Activated T-helper 17 cell treated with anti-CD3 and anti-CD28 coated beads, Interleukin-2, amount 50 U/mL, for 72 hours (primary cell): ENCODE data around the gene KIF9. TPM values are rescaled to one million over a fixed set of nuclear protein-coding genes. Genes with fewer than 3 reads are reported as not detected.
"Not testable (repeated sequence)": the region's sequence is repeated elsewhere in the genome, so short reads cannot be mapped to it uniquely, and the experiment has no call there.

Experiments used
- ATAC-seq: fragments of 150-1000 bp; cut with Tn5 transposase; replicated peaks from 2 replicates; pipeline ENCODE4 v1.10.0; 2021; ENCODE audit warnings: mild to moderate bottlenecking, moderate library complexity
- H3K27ac Mint-ChIP-seq: one replicate; pipeline ENCODE4 v1.8.0; 2022; ENCODE audit warnings: mixed read lengths
- H3K27me3 Mint-ChIP-seq: one replicate; pipeline ENCODE4 v1.8.0; 2022; ENCODE audit warnings: mixed read lengths
- H3K36me3 Mint-ChIP-seq: one replicate; pipeline ENCODE4 v1.8.0; 2022; ENCODE audit warnings: low read depth, mild to moderate bottlenecking, mixed read lengths
- H3K4me1 Mint-ChIP-seq: one replicate; pipeline ENCODE4 v1.8.0; 2022; ENCODE audit warnings: mixed read lengths
- H3K4me3 Mint-ChIP-seq: one replicate; pipeline ENCODE4 v1.8.0; 2022; ENCODE audit warnings: mild to moderate bottlenecking, mixed read lengths
- H3K9me3 Mint-ChIP-seq: one replicate; pipeline ENCODE4 v1.8.0; 2022; ENCODE audit warnings: mixed read lengths
- total RNA-seq, 2 donors: library from RNA; stranded (reverse); gene quantifications; one replicate each; pipeline ENCODE4 v1.2.3, GENCODE V29; 2022

The KIF9 gene
- total RNA-seq, 2 donors from 2014 or later: 3.0 to 5.6 TPM

DNA sequence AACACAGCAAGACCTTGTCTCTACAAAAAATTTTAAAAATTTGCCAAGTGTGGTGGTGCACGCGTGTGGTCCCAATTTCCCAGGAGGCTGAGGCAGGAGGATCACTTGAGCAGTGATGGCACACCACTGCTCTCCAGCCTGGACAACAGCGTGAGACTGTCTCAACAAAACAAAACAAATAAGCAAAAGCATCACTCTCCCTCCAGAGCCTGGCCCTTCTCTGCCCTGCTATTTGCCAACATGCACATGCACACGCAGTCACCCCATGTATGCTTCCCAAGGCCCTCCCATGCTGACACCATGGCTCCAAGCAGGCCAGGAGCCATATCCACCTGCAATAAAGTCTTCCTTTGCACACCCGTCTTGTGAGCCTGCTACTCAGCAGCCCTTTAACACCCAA lies 2.1 kb downstream of the KIF9 start:
- no peak for ATAC-seq
- H3K36me3 Mint-ChIP-seq: peaks cover 24% of the 10 kb centered on the region
- no peaks in the 10 kb centered on the region for H3K27me3 Mint-ChIP-seq
- H3K27ac Mint-ChIP-seq: no peak overlapping the region
- H3K4me1 Mint-ChIP-seq: peaks cover 8% of the 10 kb centered on the region
- no peaks in the 10 kb centered on the region for H3K9me3 Mint-ChIP-seq
- H3K4me3 Mint-ChIP-seq: no peak overlapping the region

DNA sequence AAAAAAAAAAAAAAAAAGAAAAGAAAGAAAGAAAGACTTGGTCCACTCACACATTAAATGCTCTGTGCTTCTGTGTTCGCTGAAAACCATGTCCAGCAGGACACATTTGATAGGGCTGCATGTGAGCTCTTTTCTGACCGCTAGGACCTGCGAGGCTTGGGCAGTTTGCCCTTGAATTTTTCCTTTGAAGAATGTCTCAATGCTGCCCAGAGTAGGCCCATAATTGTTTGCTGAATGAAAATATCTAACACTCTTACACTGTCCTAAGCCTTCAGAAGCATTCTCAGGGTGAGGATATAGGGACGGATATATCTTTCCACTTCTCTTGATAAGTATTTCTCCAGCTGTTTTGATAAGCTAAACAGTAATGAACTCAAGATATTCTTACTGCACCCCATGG lies 6.0 kb downstream of the KIF9 start:
- no peak for ATAC-seq
- no peaks in the 10 kb centered on the region for H3K27me3 Mint-ChIP-seq

DNA sequence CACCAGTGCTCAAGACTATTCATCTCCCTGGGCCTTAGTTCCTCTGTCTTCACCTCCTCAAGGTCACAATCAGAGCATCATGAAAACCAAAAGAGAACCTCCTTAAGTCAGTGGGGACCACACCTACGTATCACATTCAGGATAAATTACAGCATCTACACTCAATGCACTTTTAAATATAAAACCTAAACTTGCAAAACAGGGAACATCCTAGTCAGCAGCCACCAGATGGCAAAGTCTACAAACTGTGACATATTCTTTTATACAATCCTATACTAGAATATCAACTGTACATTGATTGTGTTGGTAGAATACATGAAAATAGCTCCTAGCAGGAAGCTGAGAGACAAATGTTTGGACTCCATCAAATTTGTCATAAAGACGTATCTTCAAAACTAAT lies 7.9 kb downstream of the KIF9 start:
- no peak for ATAC-seq
- H3K27ac Mint-ChIP-seq: no peak overlapping the region
- H3K4me1 Mint-ChIP-seq: no peaks in the 10 kb centered on the region
- H3K27me3 Mint-ChIP-seq: no peaks in the 10 kb centered on the region
- H3K9me3 Mint-ChIP-seq: no peaks in the 10 kb centered on the region
- H3K4me3 Mint-ChIP-seq: no peak overlapping the region
- no peaks in the 10 kb centered on the region for H3K36me3 Mint-ChIP-seq

More for the DNA sequence above, 6.0 kb downstream of the KIF9 start:
- Mint-ChIP-seq H3K9me3 (no peaks in the 10 kb centered on the region), H3K4me3 (no peak overlapping the region), H3K36me3 (no peaks in the 10 kb centered on the region), H3K4me1 (no peaks in the 10 kb centered on the region), H3K27ac (no peak overlapping the region)

DNA sequence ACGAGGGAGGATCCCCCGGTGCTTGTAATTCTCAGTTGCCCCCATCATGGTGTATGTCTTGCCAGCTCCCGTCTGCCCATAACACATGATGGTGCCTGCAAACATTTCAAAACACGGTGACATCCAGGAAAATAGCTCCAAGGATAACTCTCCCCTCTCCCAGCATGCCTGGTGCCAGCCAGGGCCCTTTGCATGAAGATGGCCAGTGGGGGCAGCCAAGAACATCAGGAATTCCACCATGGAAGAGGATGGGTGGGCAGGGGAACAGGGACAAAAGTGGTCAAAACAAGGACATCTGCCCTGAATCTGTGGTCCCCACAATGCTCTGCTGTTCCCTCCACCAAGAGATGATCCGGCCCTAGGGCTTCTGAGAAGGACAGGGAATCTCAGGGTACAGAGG lies 9.0 kb downstream of the KIF9 start:
- no peaks in the 10 kb centered on the region for H3K9me3 Mint-ChIP-seq
- H3K27ac Mint-ChIP-seq: no peak overlapping the region
- no peak for ATAC-seq
- H3K36me3 Mint-ChIP-seq: no peaks in the 10 kb centered on the region
- H3K4me3 Mint-ChIP-seq: no peak overlapping the region
- H3K4me1 Mint-ChIP-seq: no peaks in the 10 kb centered on the region
- no peaks in the 10 kb centered on the region for H3K27me3 Mint-ChIP-seq

DNA sequence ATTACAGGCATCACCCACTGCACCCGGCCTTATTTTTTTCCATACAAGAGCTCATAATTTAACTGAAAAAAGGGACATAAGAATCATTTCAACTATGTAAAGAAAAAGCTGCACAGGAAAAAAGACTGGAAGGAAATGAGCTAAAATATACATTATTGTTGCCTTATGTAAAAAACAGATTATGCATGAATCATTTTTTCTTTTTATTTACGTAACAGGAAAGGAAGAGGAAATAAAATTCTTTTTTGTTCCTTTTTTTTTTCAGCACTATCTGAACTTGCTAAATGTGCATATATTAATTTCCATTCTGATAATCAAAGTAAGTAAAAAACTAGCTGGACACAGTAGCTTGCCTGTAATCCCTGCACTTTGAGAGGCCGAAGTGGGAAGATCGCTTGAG lies 12.1 kb downstream of the KIF9 start:
- no peak for ATAC-seq
- H3K4me3 Mint-ChIP-seq: no peak overlapping the region
- H3K4me1 Mint-ChIP-seq: no peaks in the 10 kb centered on the region
- H3K27ac Mint-ChIP-seq: no peak overlapping the region
- no peaks in the 10 kb centered on the region for H3K36me3 Mint-ChIP-seq
- H3K27me3 Mint-ChIP-seq: no peaks in the 10 kb centered on the region
- no peaks in the 10 kb centered on the region for H3K9me3 Mint-ChIP-seq

DNA sequence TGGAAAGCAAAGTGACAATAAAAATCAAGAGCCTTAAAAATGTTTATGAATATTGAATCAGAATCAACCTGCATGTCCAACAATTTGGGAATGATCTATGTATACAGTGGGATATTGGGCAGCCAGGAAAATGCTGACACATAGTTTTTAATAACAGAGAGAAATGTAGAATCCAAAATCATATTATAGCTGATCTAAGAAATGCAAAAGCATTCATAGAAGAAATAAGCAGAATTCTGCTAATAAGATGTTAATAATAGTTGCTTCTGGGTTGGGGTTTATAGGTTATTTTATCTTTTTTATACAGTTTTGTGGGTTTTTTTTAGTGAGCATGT lies 15.1 kb downstream of the KIF9 start:
- Mint-ChIP-seq H3K4me3 (no peak overlapping the region), H3K27ac (no peak overlapping the region), H3K4me1 (no peaks in the 10 kb centered on the region), H3K27me3 (no peaks in the 10 kb centered on the region), H3K36me3 (no peaks in the 10 kb centered on the region), H3K9me3 (no peaks in the 10 kb centered on the region)
- ATAC-seq: no peak

DNA sequence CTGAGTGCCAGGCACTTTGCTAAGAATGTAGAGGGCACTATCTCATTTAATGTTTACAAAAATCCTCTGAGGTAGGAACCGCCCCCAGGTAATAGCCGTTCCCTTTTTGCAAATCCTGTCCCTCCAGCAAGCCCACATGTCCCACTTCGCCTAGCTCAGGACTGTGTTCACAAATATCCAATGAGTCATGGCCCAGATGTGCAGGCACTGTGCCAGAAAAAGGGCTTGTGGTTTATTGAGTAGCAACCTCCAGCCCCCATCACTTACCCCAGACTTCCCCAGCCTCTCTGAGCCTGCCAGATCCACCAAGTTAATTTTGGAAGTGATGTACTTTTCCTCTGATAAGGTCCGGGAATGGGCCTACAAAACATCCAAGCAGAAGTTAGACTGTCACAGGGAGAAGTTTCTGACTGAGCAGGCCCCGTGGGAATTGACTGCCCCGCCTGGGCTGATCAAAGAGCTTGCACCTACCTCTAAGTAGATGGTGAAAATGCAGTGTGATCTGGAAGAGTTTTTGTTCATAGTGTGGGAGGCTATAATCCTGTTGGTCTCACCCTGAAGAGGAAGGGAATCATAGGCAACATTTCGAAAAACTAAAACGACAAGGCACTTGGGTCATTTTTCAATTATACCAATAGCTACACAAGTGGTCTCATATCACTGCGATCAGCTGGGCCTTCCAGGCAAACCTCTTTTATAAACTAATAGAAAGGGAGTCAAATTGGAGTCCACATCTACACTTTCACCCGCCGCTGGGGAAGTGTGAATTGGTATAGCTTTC lies 15.7 kb downstream of the KIF9 start:
- Mint-ChIP-seq H3K4me1 (no peaks in the 10 kb centered on the region), H3K27me3 (no peaks in the 10 kb centered on the region), H3K27ac (no peak overlapping the region), H3K4me3 (no peak overlapping the region), H3K36me3 (no peaks in the 10 kb centered on the region), H3K9me3 (no peaks in the 10 kb centered on the region)
- peak; percentile 58 for ATAC-seq

DNA sequence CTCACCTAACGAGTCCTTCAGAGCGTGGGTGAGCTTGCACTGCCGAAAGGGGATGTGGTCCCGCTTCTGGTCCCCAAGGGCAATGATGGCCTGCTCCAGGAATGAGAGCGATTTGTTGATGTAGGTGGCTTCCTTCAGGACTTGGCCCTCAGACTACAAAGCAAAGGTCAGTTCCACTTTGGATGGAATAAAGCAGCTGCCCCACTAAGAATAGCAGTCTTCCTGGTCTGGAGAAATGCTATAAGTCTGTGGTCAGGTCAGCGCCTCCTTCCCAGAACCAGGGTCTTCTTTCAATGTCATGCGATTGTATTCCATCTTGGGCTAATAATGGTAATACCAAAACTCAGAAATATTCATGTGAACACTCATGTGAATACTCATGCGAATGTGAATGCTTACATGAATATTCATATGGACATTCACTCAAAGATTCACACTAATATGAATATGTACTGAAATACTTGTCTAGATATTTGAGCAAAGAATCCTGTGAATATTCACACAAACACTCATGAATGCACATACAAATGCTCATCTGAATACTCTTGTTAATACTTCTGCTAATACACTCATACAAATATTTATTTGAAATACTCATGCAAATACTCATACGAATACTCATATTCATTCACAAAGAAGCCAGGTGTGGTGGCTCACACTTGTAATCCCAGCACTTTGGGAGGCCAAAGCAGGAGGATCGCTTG lies 16.7 kb downstream of the KIF9 start:
- Mint-ChIP-seq H3K4me3 (no peak overlapping the region), H3K27me3 (no peaks in the 10 kb centered on the region), H3K36me3 (no peaks in the 10 kb centered on the region), H3K4me1 (no peaks in the 10 kb centered on the region), H3K9me3 (no peaks in the 10 kb centered on the region), H3K27ac (no peak overlapping the region)
- no peak for ATAC-seq

DNA sequence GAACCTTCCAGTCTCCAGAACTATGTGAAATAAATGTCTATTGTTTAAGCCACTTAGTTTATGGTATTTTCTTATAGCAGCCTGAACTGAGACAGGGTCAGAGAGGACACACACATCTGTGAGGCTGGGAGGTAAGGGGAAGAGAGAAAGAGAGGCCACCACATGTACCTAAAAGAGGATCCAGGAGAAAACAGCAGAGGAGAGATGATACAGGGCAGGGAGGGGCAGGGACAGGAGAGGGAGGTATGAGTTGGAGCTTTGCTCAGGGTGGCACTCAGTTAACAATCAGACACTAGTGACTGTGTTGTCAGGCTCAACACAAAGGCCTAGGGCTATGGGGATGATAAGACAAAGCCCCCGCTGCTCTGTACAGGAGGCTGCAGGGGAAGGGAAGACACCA lies 17.6 kb downstream of the KIF9 start:
- Mint-ChIP-seq H3K36me3 (no peaks in the 10 kb centered on the region), H3K27me3 (no peaks in the 10 kb centered on the region), H3K4me3 (no peak overlapping the region), H3K9me3 (no peaks in the 10 kb centered on the region), H3K4me1 (no peaks in the 10 kb centered on the region), H3K27ac (no peak overlapping the region)
- no peak for ATAC-seq

DNA sequence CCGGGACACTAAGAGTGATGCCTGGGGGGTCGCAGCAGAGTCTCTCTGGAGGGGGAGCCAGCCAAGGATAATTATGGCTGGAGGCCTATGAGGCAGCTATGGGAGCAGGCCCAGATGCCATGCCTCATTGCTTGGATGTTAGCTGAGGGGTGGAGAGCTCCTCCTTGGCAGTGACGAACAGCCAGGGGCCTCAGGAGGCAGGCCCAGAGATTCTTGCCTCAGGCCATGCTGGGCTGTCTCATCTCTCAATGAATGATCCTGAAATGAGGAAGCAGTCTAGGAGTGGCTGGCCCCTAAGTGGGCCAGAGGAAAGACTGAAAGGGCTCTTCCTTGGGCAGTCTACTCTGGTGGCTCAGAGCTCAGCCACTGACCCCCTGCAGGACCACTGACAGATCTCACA lies 21.3 kb downstream of the KIF9 start:
- H3K27me3 Mint-ChIP-seq: no peaks in the 10 kb centered on the region
- no peaks in the 10 kb centered on the region for H3K4me1 Mint-ChIP-seq
- H3K4me3 Mint-ChIP-seq: no peak overlapping the region
- no peak for ATAC-seq
- no peaks in the 10 kb centered on the region for H3K9me3 Mint-ChIP-seq
- H3K27ac Mint-ChIP-seq: no peak overlapping the region
- no peaks in the 10 kb centered on the region for H3K36me3 Mint-ChIP-seq

DNA sequence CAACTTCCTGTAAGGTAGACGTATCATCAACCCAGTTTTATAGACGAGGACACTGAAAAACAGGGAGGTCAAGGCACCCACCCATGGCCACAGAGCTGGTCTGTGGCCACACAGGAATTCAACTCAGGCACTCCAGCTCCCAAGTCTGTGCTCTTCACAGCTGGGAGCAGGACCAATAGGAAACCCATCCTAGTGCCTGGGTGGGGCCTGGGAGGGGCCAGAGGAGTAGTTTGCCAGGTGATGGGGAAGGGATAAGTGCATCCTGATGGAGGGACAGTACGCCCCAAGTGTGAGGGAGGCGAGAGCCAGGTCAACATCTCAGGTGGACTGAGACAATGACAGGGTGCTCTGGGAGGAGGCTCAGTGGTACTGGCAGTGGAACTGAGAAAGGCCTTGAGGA lies 22.0 kb downstream of the KIF9 start:
- H3K9me3 Mint-ChIP-seq: no peaks in the 10 kb centered on the region
- H3K36me3 Mint-ChIP-seq: no peaks in the 10 kb centered on the region
- no peak overlapping the region for H3K4me3 Mint-ChIP-seq
- no peaks in the 10 kb centered on the region for H3K27me3 Mint-ChIP-seq
- no peaks in the 10 kb centered on the region for H3K4me1 Mint-ChIP-seq
- no peak overlapping the region for H3K27ac Mint-ChIP-seq
- ATAC-seq: no peak

DNA sequence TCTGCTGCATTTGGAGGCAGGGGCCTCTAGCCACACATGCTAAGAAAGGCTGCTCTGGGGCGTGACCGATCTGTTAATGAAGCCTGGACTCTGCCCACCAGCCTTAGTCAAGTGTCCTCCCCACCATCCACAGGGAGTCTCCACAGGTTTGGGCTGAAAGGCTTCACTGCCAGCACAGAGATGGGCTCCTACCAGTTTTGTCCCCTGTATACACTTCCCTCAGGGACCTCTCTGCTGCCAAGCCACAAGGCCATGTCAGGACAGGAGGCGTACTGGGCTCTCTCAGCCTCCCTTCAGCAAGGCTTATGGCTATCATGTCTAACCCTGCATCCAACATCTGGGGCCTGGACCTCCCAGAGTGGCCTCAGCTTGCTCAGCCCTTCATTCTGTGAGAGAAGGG lies 23.5 kb downstream of the KIF9 start:
- no peaks in the 10 kb centered on the region for H3K4me1 Mint-ChIP-seq
- no peak for ATAC-seq
- H3K4me3 Mint-ChIP-seq: no peak overlapping the region
- H3K27me3 Mint-ChIP-seq: no peaks in the 10 kb centered on the region
- H3K27ac Mint-ChIP-seq: no peak overlapping the region
- H3K9me3 Mint-ChIP-seq: no peaks in the 10 kb centered on the region
- H3K36me3 Mint-ChIP-seq: no peaks in the 10 kb centered on the region

DNA sequence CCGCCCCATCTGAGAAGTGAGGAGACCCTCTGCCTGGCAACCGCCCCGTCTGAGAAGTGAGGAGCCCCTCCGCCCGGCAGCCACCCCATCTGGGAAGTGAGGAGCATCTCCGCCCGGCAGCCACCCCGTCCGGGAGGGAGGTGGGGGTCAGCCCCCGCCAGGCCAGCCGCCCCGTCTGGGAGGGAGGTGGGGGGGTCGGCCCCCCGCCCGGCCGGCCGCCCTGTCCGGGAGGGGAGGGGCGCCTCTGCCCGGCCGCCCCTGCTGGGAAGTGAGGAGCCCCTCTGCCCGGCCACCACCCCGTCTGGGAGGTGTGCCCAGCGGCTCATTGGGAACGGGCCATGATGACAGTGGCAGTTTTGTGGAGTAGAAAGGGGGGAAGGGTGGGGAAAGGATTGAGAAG lies 26.3 kb downstream of the KIF9 start:
- not testable (repeated sequence) for H3K36me3 Mint-ChIP-seq, H3K27ac Mint-ChIP-seq, H3K9me3 Mint-ChIP-seq, ATAC-seq, H3K4me1 Mint-ChIP-seq, H3K27me3 Mint-ChIP-seq, H3K4me3 Mint-ChIP-seq

DNA sequence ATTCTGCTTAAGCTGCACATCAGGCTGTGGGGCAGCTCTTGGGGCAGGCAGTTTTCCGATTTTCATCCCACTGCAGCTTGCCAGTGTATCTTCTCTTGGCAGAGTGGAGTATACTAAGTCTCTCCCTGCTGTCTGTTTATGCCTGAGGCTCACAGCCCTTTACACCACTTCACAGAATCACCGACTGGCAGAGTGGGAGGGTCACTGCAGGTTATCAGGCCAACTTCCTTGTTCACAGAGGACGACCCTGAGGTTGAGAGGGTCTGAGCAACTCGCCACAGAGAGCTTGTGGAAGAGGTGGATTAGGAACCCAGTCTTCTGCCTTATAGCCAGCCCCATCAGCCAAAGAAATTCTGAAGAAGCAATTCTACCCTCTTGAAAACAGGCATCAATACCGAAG lies 30.9 kb downstream of the KIF9 start:
- Mint-ChIP-seq H3K4me1 (no peaks in the 10 kb centered on the region), H3K36me3 (no peaks in the 10 kb centered on the region), H3K4me3 (no peak overlapping the region), H3K27ac (no peak overlapping the region), H3K9me3 (no peaks in the 10 kb centered on the region), H3K27me3 (no peaks in the 10 kb centered on the region)
- ATAC-seq: no peak

DNA sequence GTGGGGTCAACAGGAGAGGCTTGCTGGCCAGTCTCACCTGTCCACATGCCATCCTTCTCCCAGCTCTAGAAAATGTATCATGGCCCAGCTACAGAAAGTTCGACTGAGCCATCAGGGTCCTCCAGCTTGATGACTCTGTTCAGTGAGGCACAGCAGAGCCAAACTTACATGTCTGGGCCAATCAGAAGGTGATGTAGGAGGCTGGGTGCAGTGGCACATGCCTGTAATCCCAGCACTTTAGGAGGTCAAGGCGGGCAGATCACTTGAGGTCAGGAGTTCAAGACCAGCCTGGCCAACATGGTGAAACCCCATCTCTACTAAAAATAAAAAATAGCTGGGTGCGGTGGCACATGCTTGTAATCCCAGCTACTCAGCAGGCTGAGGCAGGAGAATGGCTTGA lies 31.5 kb downstream of the KIF9 start:
- not testable (repeated sequence) for H3K9me3 Mint-ChIP-seq, ATAC-seq, H3K27ac Mint-ChIP-seq, H3K4me1 Mint-ChIP-seq, H3K36me3 Mint-ChIP-seq, H3K27me3 Mint-ChIP-seq, H3K4me3 Mint-ChIP-seq
